GM12878 (cell line): ENCODE measurements around the gene ADCYAP1R1. TPM values are rescaled to one million over a fixed set of nuclear protein-coding genes. Genes with fewer than 3 reads are reported as not detected.

Source experiments
- BMI1 ChIP-seq: fragments of 450-650 bp; IDR thresholded peaks from 2 replicates; pipeline ENCODE4 v1.6.1; 2016; ENCODE audit warnings: mild to moderate bottlenecking, moderate library complexity, borderline replicate concordance
- CBFB ChIP-seq: IDR thresholded peaks from 2 replicates; pipeline ENCODE4 v1.6.1; 2016; ENCODE audit warnings: antibody characterized with exemption, low read depth
- CEBPZ ChIP-seq: fragments of 150-350 bp; IDR thresholded peaks from 2 replicates; pipeline ENCODE4 v1.6.1; 2016; ENCODE audit warnings: low read depth, low read length
- EGR1 ChIP-seq, 2 experiments: IDR thresholded peaks; 1 replicate in 1 of 2; 2 replicates in 1 of 2; pipeline ENCODE4 v1.6.1; 2011 to 2012; ENCODE audit warnings: low read depth in 2 of 2, low read length in 2 of 2, borderline replicate concordance in 1 of 2, mild to moderate bottlenecking in 1 of 2, moderate library complexity in 1 of 2
- ESRRA ChIP-seq: IDR thresholded peaks from 2 replicates; pipeline ENCODE4 v1.6.1; 2012; ENCODE audit warnings: mild to moderate bottlenecking, low read length, improper control_type of control experiment
- HDAC6 ChIP-seq: fragments of 200-600 bp; sonication (generic); IDR thresholded peaks from one replicate; pipeline ENCODE4 v1.8.0; 2017; ENCODE audit warnings: antibody characterized with exemption; ENCODE audit not compliant: unreplicated experiment
- HSF1 ChIP-seq: fragments of 150-350 bp; IDR thresholded peaks from 2 replicates; pipeline ENCODE4 v1.6.1; 2014; ENCODE audit warnings: mild to moderate bottlenecking, low read depth, low read length
- RB1 ChIP-seq: fragments of 450-650 bp; formaldehyde crosslinking; IDR thresholded peaks from 2 replicates; pipeline ENCODE4 v1.6.1; 2017; ENCODE audit warnings: mild to moderate bottlenecking, borderline replicate concordance
- SUPT20H ChIP-seq: IDR thresholded peaks from 2 replicates; pipeline ENCODE4 v1.6.1; 2011; ENCODE audit warnings: low read depth, mild to moderate bottlenecking, low read length, moderate library complexity, borderline replicate concordance; ENCODE audit not compliant: control insufficient read depth
- polyA plus RNA-seq, 11 experiments: library from polyadenylated mRNA; depleted of rRNA in 4 of 11; unstranded in 6 of 11; stranded (reverse) in 5 of 11; fragments of >200 nt; fragmentation: Nextera tagmentation in 4 of 11; fragmentation: Illumina TruSeq in 1 of 11; extraction: Ambion mirVana in 4 of 11; extraction: Trizol in 1 of 11; gene quantifications; 1 replicate in 1 of 11; 2 replicates in 10 of 11; pipeline versions ENCODE4 v1.2.1 to v1.2.3, GENCODE V29; 2011 to 2016; ENCODE audit warnings: inconsistent platforms in 2 of 11, missing spikeins in 2 of 11, low read depth in 1 of 11
- total RNA-seq, 4 experiments: library from RNA; depleted of rRNA in 3 of 4; stranded (reverse); fragments of >200 nt in 3 of 4; fragmentation: Illumina TruSeq in 1 of 4; extraction: Trizol in 1 of 4; gene quantifications; 2 replicates each; pipeline versions ENCODE4 v1.2.1 to v1.2.3, GENCODE V29; 2013 to 2021

Gene ADCYAP1R1
- total and polyA plus RNA-seq, 10 of the 15 experiments (the other 5 are each of a cell fraction or from before 2014, with no cell fraction given): not detected

- TF ChIP-seq EGR1 (IDR thresholded peaks at IDR 0.05; ENCODE audit: borderline replicate concordance in 1 of 2, low read depth in 2 of 2, low read length in 2 of 2) (no peak), SUPT20H (no peak), CEBPZ (no peak), HDAC6 (no peak), RB1 (no peak), CBFB (no peak), ESRRA (no peak), HSF1 (no peak), BMI1 (no peak)
Measured at GRCh38 chr7:31068006-31068675, 16.0 kb downstream of the ADCYAP1R1 start (continued).
